Hematopoietic multipotent progenitor cell treated with erythropoietin and hydrocortisone succinate and interleukin-3 and kit ligand, for 17 days (in vitro differentiated cells): Measurements from ENCODE around the gene ISOC2.
"Not testable (repeated sequence)": the region's sequence is repeated elsewhere in the genome, so short reads cannot be mapped to it uniquely, and the experiment has no call there.

ENCODE experiments used
- DNase-seq: peaks from one replicate; pipeline ENCODE4 v3.0.0-alpha.2; 2015; ENCODE audit warnings: low spot score

Gene ISOC2

DNA sequence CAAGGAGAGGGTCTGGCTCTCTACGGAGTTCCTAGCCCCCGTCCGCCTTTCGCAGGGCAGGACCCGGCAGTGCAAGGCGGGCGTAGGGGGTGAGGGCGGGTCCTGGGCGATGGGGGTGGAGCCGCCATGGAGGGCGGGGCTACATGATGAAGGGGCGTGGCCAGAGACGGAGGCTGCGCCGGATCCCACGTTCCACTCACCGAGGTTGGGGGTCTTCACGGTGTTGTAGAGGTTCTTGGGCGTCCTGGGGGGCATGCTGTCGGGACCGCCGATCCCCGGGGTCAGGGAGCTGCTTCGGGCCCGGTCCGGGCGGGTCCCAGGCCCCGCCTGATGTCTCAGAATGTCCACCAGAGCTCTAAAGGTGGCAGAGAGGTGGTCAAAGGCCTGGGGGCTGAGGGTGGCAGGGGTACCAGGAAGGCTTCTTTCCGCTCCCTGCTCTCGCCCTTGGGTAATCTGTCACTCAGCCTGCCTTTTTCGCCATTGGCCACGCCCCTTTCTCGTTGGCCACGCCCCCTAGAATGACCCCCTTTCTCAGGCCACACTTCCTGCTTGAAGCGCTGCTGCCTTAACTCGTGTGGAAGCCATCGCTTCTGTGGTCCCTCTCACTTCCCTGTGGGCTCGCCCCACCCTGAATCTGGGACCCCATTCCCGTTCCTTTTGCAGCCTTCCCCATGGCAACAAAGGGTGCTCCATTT lies 20.9 kb downstream of the ISOC2 start:
- peak; percentile 56 for DNase-seq

- DNase-seq: no peak
These were observed 22.4 kb downstream of the ISOC2 start for GRCh38 chr19:55439052-55439451.

- no peak for DNase-seq
These were observed 24.0 kb downstream of the ISOC2 start for GRCh38 chr19:55437410-55437809.

- no peak for DNase-seq
These were observed 24.6 kb downstream of the ISOC2 start for GRCh38 chr19:55436847-55437246.

DNA sequence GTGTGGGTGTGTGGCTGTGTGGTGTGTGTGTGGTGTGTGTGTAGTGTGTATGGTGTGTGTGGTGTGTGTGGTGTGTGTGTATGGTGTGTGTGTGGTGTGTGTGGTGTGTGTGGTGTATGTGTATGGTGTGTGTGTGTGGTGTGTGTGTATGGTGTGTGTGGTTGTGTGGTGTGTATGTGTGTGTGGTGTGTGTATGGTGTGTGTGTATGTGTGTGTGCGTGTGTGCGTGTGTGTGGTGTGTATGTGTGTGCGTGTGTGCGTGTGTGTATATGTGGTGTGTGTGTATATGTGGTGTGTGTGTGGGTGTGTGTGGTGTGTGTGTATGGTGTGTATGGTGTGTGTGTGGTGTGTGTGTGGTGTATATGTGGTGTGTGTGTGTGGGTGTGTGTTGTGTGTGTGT lies 26.4 kb downstream of the ISOC2 start:
- DNase-seq: no peak

GRCh38 chr19:55434356-55434919 lies 27.0 kb downstream of the ISOC2 start:
- no peak for DNase-seq

- DNase-seq: no peak
These were observed 28.1 kb downstream of the ISOC2 start for GRCh38 chr19:55433292-55433691.

- no peak for DNase-seq
These were observed 29.0 kb downstream of the ISOC2 start for GRCh38 chr19:55432241-55432959.

DNA sequence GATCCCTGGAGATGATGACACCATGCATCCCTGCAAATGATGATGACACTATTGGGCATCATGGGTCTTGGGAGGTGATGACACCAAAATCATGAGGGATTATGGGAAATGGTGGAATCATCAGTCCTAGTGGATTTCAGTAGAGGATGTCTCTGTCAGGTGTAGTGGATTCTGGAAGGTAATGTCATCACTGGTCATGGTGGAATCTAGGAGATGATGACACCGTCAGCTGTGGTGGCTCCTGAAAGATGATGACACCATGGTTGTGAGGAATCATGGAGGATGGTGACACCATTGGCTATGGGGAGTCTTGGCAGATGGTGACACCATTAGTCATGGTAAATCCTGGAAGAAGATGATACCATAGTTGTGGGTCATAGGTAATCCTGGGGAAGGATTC lies 30.3 kb downstream of the ISOC2 start:
- no peak for DNase-seq

DNA sequence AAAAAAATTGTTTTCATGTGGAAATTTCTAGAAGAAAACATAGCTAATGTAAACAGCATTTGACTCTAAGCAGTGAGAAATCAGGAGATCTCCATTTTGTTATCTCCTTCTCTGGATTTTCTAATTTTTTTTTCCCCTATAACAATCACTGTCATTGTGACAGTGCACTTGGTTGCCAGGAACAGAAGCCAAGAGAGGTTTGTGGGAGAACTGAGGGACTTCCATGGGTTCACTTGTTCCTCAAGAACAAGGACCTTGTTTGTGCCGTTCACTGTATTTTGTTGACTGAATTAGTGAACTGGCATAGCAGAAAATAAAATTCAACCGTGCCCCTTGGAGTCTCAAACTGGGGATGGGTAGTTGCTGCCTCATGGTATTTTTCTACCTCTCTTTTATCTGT lies 35.4 kb downstream of the ISOC2 start:
- DNase-seq: no peak

- no peak for DNase-seq
These were observed 36.9 kb downstream of the ISOC2 start for GRCh38 chr19:55424518-55424917.

DNA sequence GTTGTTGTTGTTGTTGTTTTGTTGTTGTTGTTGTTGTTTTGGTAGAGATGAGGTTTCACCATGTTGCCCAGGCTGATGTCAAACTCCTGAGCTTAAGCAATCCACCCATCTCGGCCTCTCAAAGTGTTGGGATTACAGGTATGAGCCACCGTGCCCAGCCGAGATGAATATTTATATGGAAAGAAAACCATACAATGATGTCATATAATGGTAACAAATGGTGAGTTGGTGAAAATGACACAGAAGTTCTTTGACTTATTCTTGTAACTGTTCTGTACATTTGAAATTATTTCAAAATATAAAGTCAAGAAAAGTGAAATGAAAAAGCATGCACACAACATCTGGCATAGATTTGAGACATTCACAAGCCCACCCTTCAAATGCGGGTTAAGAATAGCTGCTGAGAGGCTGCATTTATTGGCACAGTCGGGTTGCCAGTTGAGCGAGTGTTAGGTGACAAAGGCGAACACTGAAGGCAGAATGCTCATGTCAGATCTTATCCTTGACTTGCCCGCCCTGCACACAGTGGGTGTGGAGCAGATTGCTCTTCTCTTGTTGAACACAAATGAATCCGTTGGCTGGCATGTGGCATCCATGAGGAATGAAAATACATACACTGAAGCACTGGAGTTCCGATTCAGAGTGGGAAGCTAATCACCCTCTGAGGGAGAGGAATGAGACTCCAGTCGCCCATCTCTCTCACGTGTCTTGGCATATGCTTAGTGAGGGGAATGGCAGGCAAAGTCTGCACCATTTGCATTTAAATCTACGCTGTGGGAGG lies 38.0 kb downstream of the ISOC2 start:
- no peak for DNase-seq

- not testable (repeated sequence) for DNase-seq
These were observed 40.2 kb downstream of the ISOC2 start for GRCh38 chr19:55421281-55421680.

- no peak for DNase-seq
These were observed 41.7 kb downstream of the ISOC2 start for GRCh38 chr19:55419624-55420236.

- DNase-seq: no peak
These were observed 42.3 kb downstream of the ISOC2 start for GRCh38 chr19:55419103-55419502.

DNA sequence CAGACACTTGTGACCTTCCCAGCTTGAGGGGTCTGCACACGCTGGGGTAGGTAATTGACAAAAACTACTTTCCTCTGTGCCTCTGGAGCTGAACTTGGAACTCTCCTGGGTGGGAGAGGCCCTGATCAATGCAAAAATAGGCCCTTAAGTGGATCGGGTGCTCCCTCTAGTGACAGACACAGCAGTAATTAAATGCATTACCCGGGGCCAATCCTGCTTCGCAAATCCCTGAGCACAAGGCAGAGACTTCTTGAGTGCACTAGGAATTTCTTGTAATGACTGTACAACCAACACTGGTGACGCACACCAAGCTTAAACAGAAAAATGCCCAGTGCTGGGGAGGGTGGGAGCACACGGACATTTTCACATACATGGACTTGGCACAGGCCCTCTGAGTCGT lies 43.3 kb downstream of the ISOC2 start:
- peak; percentile 73 for DNase-seq

DNA sequence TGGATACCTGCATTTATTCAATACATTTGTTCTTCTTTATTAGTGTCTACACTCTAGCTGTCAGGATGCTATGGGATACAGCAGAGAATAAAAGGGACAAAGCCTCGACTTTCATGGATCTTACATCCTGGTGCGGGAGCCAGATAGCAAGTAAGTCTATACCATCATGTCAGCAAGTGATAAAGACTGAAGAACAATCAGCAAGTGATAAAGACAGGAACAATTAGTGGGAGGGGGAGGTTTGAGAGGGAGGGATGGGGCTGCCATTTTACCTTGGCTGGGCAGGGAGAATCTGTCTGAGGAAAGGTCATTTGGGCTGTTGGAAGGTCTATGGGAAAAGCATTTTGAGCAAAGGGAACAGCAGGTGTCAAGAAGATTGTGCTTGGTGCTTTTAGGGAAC lies 51.3 kb downstream of the ISOC2 start:
- DNase-seq: no peak

DNA sequence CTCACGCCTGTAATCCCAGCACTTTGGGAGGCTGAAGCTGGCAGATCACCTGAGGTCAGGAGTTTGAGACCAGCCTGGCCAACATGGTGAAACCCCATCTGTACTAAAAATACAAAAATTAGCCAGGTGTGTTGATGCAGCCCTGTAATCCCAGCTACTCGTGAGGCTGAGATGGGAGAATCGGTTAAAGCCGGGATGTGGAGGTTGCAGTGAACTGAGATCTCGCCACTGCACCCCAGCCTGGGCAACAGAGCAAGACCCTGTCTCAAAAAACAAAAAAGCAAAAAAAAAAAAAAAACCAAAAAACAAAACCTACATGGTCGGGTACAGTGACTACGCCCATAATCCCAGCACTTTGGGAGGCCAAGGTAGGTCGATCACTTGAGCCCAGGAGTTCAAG lies 52.3 kb downstream of the ISOC2 start:
- DNase-seq: not testable (repeated sequence)

DNA sequence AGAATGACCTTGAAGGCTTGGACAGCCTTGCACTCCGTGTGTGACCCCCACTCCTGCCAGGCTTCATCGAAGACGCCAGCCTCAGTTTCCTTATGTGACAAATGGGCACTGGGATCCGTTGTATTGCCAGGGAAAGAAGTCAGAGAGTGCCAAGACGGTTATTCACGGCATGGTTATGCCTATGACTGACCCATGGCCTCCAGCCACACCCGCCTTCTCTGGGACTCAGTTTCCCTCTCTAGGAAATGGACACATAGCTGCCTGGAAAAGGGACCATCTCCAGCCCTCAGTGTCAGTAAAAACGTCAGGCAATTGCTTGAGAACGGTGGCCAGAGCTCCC lies 52.9 kb downstream of the ISOC2 start:
- DNase-seq: no peak

DNA sequence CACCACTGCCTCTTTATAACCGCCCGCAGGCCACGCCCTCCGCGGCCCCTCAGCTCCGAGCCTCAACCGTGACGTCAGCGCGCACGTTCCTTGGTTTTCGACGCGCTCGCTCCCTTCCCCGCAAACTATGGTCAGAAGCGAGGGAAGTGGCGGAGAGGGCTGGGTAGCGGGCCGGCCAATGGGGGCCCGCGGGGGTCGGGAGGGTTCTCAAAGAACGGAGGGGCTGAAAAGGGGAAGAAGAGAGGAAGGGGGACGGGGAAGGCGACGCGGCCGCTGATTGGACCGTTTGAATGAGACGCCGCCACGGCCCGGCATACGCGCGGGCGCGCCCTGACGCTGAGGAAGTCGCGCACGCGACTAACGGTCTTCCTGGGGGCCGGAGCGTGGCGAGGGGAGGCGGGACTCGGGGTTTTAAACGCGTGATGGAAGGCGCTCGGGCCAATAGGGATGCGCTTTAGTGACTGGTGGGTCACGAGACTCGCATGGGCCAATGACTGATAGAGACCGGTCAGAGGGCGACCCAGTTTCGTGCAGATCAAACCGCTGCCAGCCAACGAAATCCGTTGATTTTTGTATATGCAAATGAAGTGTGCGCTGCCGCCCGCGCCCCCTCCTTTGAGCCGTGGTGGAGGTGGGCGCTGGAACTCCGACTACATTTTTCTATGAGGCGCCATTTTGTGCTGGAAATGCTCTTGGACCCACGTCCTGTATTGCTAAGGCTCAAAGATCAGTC lies 53.5 kb downstream of the ISOC2 start:
- DNase-seq: peak; percentile 93

GRCh38 chr19:55407550-55407799 lies 54.0 kb downstream of the ISOC2 start, which contains the start of gene UBE2S:
Gene UBE2S (minus strand): TSS chr19:55407788. CDS start chr19:55407589, 199 bp downstream.
- not testable (repeated sequence) for DNase-seq
